ENCODE measurements around the gene THRAP3. TPM values are rescaled to one million over a fixed set of nuclear protein-coding genes. Genes with fewer than 3 reads are reported as not detected.

THRAP3 gene
- total RNA-seq: 103 TPM

GRCh38 chr1:36223996-36224536, at the start of gene THRAP3:
THRAP3 (plus strand) TSS chr1:36224443; CDS start chr1:36282564, 58,121 bp downstream.

GRCh38 chr1:36306210-36306901, 82.1 kb downstream of the THRAP3 start, which contains the start of gene SH3D21:
SH3D21 (plus strand) TSS chr1:36306368; CDS start chr1:36306421, 53 bp downstream.

GRCh38 chr1:36323636-36324352, 99.6 kb downstream of the THRAP3 start, which contains the start of gene EVA1B:
EVA1B (minus strand) TSS chr1:36323645; CDS start chr1:36323037, 608 bp downstream.

Other genes with a start within 250 kb of the THRAP3 start
- gene TEKT2, start 140.3 kb upstream of the THRAP3 start, total RNA-seq: 4.1 TPM
- gene ADPRS, start 135.6 kb upstream of the THRAP3 start, total RNA-seq: 38.3 TPM
- 65.4 TPM for gene COL8A2, start 99.2 kb upstream of the THRAP3 start, total RNA-seq
- gene TRAPPC3, start 75.0 kb upstream of the THRAP3 start, total RNA-seq: 51.9 TPM
- gene MAP7D1, start 68.3 kb upstream of the THRAP3 start, total RNA-seq: 74.7 TPM
- gene SH3D21, start 81.9 kb downstream of the THRAP3 start, total RNA-seq: 10.8 TPM
- 18.7 TPM for gene EVA1B, start 99.2 kb downstream of the THRAP3 start, total RNA-seq
- 14.7 TPM for gene STK40, start 161.5 kb downstream of the THRAP3 start, total RNA-seq
- 8.7 TPM for gene LSM10, start 173.5 kb downstream of the THRAP3 start, total RNA-seq
- 20.6 TPM for gene OSCP1, start 226.0 kb downstream of the THRAP3 start, total RNA-seq
- 26.9 TPM for gene MRPS15, start 239.9 kb downstream of the THRAP3 start, total RNA-seq

Measured in camera-type eye (tissue), 1 donor.